Kidney (tissue), 14 donors: ENCODE results near the gene PCDH12. TPM values are rescaled to one million over a fixed set of nuclear protein-coding genes. Genes with fewer than 3 reads are reported as not detected.

Experiments used
- DNase-seq, 5 donors: peaks; one replicate each; pipeline ENCODE4 v3.0.0-alpha.2; 2013 to 2020
- FAIRE-seq: peaks from 2 replicates; lab custom pipeline; 2012; peaks lifted over from hg19 to GRCh38; lab: Jason Lieb, UNC
- H3K27ac ChIP-seq, 2 donors: one replicate each; pipeline ENCODE4 v1.7.0; 2013; ENCODE audit warnings: low read depth in 2 of 2, low read length in 2 of 2, inconsistent platforms in 1 of 2
- H3K27me3 ChIP-seq: one replicate; pipeline ENCODE4 v1.7.1; 2013; ENCODE audit warnings: low read length, inconsistent platforms; ENCODE audit not compliant: control insufficient read depth, insufficient read depth
- H3K36me3 ChIP-seq, 3 donors: one replicate each; pipeline versions ENCODE4 v1.7.0 to v1.7.1; 2013; ENCODE audit warnings: low read length in 3 of 3, control low read depth in 1 of 3, inconsistent platforms in 1 of 3; ENCODE audit not compliant: insufficient read depth in 3 of 3, control insufficient read depth in 2 of 3
- H3K4me1 ChIP-seq, 3 donors: one replicate each; pipeline versions ENCODE4 v1.7.0 to v1.7.1; 2013; ENCODE audit warnings: low read length in 3 of 3, inconsistent platforms in 1 of 3, low read depth in 1 of 3; ENCODE audit not compliant: control insufficient read depth in 2 of 3, insufficient read depth in 2 of 3
- H3K4me3 ChIP-seq, 3 donors: one replicate each; pipeline versions ENCODE4 v1.7.0 to v1.8.1; 2013; ENCODE audit warnings: low read length in 3 of 3, control low read depth in 1 of 3, inconsistent platforms in 1 of 3
- H3K9ac ChIP-seq, 3 donors: one replicate each; pipeline versions ENCODE4 v1.7.0 to v1.7.1; 2013; ENCODE audit warnings: low read length in 3 of 3, control low read depth in 1 of 3, inconsistent platforms in 1 of 3
- H3K9me3 ChIP-seq, 3 donors: one replicate each; pipeline versions ENCODE4 v1.7.0 to v1.7.1; 2013; ENCODE audit warnings: low read length in 3 of 3, control low read depth in 1 of 3, inconsistent platforms in 1 of 3; ENCODE audit not compliant: control insufficient read depth in 2 of 3, insufficient read depth in 1 of 3
- intact Hi-C: fragments of 100-400 bp; cut with DNase I; formaldehyde crosslinking; loops from one replicate; pipeline ENCODE4 v1.11.1; 2022
- polyA plus RNA-seq: library from polyadenylated mRNA; stranded (reverse); fragments of 350-450 nt; fragmentation: Illumina TruSeq; extraction: RNeasy Lipid Tissue Mini Kit (QIAGEN cat#74804); gene quantifications from one replicate; pipeline ENCODE4 v1.2.3, GENCODE V29; 2014; ENCODE audit warnings: low read depth, low replicate concordance; ENCODE audit not compliant: insufficient read depth
- total RNA-seq: library from RNA; stranded (reverse); fragmentation: NEBNext Ultra II Directional; extraction: Animal tissue kit (Norgen Biotek cat#: 25700); gene quantifications from one replicate; pipeline ENCODE4 v1.2.1, GENCODE V29; 2021
- TF ChIP-seq, protein P1 (sequence below): IDR thresholded peaks from 3 replicates; pipeline ENCODE4 v1.5.1; 2012; ENCODE audit warnings: mild to moderate bottlenecking, moderate library complexity, borderline replicate concordance; ENCODE audit not compliant: insufficient read depth; ENCODE audit errors: extremely low read depth
- donor health status: control.
- donor health status: control.
- donor health status: control.
- donor health status: control.
- donor health status: control.
- donor health status: DM: yes; HTN: yes; CAD: no.
- donor health status: Normal renal cell carcinoma (clear cell type).

The PCDH12 gene
- total and polyA plus RNA-seq, 2 donors from 2014 or later, result 7.4 to 14.1 TPM

DNA sequence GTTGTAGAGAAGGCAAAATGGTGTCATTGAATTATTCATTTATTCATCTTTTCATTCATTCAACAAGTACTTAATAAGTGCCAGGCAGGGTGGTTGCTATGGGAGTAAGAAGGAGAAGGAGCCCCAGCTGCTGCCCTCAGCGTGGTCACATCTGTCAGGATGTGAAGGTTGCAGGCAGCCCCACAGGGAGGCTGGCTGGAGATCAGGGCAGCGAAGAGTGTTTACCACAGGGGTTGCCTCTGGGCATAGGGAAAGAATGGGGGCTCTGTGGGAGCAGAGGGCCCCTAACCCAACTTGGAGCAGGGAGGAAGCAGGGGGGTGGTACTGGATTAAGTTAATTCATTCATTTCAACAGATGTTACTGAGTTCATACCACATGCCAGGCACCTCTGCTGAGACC lies 6.0 kb downstream of the PCDH12 start:
- Histone ChIP-seq H3K4me1 (peaks cover 0 to 12% (median 0%) of the 10 kb centered on the region in 3 donors), H3K27ac (no peak overlapping the region), H3K9me3 (no peaks in the 10 kb centered on the region), H3K36me3 (no peaks in the 10 kb centered on the region), H3K27me3 (no peaks in the 10 kb centered on the region), H3K4me3 (no peak overlapping the region), H3K9ac (no peak overlapping the region)
- FAIRE-seq (no peak), DNase-seq (no peak)
- intact Hi-C loops, result loop anchor here (10.0 kb wide), 1 partner anchor 257 kb away; no protein-coding TSS in a partner anchor
- TF ChIP-seq, protein P1, sequence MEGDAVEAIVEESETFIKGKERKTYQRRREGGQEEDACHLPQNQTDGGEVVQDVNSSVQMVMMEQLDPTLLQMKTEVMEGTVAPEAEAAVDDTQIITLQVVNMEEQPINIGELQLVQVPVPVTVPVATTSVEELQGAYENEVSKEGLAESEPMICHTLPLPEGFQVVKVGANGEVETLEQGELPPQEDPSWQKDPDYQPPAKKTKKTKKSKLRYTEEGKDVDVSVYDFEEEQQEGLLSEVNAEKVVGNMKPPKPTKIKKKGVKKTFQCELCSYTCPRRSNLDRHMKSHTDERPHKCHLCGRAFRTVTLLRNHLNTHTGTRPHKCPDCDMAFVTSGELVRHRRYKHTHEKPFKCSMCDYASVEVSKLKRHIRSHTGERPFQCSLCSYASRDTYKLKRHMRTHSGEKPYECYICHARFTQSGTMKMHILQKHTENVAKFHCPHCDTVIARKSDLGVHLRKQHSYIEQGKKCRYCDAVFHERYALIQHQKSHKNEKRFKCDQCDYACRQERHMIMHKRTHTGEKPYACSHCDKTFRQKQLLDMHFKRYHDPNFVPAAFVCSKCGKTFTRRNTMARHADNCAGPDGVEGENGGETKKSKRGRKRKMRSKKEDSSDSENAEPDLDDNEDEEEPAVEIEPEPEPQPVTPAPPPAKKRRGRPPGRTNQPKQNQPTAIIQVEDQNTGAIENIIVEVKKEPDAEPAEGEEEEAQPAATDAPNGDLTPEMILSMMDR, result no peak

DNA sequence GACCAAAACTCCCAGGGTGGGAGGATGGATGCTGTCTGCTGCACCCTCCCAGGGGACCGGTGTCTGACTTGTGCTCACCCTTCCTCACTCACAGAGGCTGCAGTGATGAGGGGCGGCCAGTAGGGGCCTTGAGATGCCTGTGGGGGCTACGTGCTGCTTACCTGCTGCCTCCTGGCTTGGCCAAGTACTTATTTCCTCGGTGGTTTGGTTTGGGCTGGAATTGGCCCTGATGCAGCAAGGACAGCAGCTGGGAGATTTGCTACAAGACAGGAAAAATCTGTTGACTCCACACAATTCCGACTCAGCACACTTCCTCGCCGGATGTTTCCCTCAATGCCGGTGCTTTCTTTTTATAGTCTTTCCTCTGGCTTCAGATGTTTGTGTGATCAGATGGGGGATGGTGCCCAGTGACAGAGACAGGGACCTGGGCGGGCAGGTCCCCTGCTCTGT lies 6.6 kb downstream of the PCDH12 start:
- H3K27ac ChIP-seq, result no peak overlapping the region

DNA sequence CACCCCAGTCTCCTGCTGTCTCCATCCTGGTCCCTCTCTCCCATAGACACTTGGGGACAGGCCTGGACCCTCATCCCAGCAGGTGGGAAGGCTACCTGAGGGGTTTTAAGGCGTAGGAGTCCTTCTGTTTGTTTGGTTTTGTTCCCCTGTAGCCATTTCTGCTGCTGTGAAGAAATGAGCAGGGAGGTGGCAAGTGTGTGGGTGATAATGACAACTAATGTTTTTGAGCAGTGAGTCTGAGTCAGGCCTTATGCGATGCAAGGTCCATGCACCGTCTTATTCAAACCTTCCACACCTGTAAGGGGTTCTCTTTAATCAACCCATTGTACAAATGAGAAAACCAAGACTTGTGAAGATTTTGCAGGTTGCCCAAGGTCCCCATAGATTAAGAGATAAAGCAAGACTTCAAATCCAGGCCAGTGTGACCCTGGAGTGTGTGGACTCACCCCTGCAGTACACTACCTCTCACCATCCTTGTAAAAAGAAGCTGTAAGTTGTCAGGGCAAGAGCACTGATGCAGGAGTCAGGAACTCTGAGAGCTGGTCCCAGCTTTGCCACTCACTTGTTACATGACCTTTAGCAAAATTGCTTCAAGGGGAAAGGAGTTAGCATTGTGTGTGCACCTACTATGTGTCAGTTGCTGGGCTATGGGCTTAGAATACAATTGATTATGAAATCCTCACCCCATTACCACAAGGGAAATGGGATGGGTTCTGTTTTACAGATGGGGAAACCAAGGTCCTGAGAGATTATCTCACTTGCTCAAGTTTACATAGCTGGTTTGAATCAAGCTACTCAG lies 7.6 kb downstream of the PCDH12 start:
- intact Hi-C loops, result loop anchor here (10.0 kb wide), 1 partner anchor 256 kb away; no protein-coding TSS in a partner anchor
- TF ChIP-seq, protein P1, result no peak
- Histone ChIP-seq H3K27ac (no peak overlapping the region), H3K27me3 (no peaks in the 10 kb centered on the region), H3K4me3 (no peak overlapping the region), H3K9me3 (no peaks in the 10 kb centered on the region), H3K9ac (no peak overlapping the region), H3K4me1 (peaks cover 0 to 10% (median 5%) of the 10 kb centered on the region in 3 donors), H3K36me3 (no peaks in the 10 kb centered on the region)
- no peak for FAIRE-seq
- DNase-seq, result no peak

More for the DNA sequence above, 6.6 kb downstream of the PCDH12 start:
- Histone ChIP-seq H3K36me3 (no peaks in the 10 kb centered on the region), H3K4me3 (no peak overlapping the region), H3K9ac (no peak overlapping the region), H3K4me1 (peaks cover 0 to 9% (median 0%) of the 10 kb centered on the region in 3 donors), H3K27me3 (no peaks in the 10 kb centered on the region), H3K9me3 (no peaks in the 10 kb centered on the region)
- intact Hi-C loops, result loop anchor here (10.0 kb wide), 1 partner anchor 257 kb away; no protein-coding TSS in a partner anchor
- DNase-seq, result peak in 4 of 5 donors; percentile 36 to 84 (median 50)
- no peak for FAIRE-seq
- TF ChIP-seq, protein P1, result no peak
